ENCODE results near the gene SHC3. TPM values are rescaled to one million over a fixed set of nuclear protein-coding genes. Genes with fewer than 3 reads are reported as not detected.

Gene SHC3
- total RNA-seq, 1 experiment from 2014 or later: 1.8 TPM

DNA sequence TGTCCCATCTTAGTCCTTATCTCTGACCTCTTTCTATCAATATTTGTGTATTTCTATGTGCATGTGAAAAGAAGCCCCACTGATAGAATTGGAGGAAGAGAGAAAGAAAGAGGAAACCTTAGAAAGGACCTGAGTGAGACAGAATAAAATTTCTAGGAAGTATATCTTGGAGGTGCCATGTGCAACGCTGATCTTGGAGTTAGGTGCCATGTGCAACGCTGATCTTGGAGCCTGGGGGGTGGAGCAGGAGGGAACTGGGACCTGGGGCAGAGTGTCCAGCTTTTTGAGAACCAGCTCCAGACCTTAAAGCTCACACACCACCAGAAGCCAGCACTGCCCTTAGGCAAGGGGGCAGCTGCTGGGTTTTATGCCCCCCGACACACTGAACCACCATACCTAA is 89.4 kb downstream of the SHC3 start:
- Histone ChIP-seq H3K4ac (ENCODE audit: low read depth, low read length) (no peak overlapping the region), H3K4me2 (ENCODE audit: insufficient read depth, insufficient read length, low read length) (no peak overlapping the region), H3K4me1 (ENCODE audit: insufficient read depth, low read length) (no peaks in the 10 kb centered on the region), H3K56ac (ENCODE audit: insufficient read length, low read depth, low read length) (no peak overlapping the region), H2BK120ac (ENCODE audit: low read depth, low read length, poor library complexity, severe bottlenecking) (no peak overlapping the region), H3K23me2 (ENCODE audit: insufficient read length, low read depth, low read length, poor library complexity, severe bottlenecking) (no peaks in the 10 kb centered on the region), H2BK5ac (ENCODE audit: insufficient read length, low read length) (no peak overlapping the region), H3K79me2 (ENCODE audit: insufficient read depth, low read length) (no peaks in the 10 kb centered on the region), H4K8ac (replicated peaks; ENCODE audit: insufficient read length, low read depth, low read length) (no peak overlapping the region), H2AK5ac (ENCODE audit: insufficient read length, low read length) (no peak overlapping the region), H4K91ac (ENCODE audit: insufficient read length, low read depth, low read length) (no peak overlapping the region), H3K79me1 (ENCODE audit: insufficient read depth, low read depth, low read length, poor library complexity, severe bottlenecking) (no peaks in the 10 kb centered on the region), H4K5ac (ENCODE audit: insufficient read length, low read depth, low read length) (no peak overlapping the region), H2BK12ac (ENCODE audit: insufficient read length, low read depth, low read length) (no peak overlapping the region), H3K14ac (ENCODE audit: insufficient read depth, low read length) (no peak overlapping the region), H3T11ph (ENCODE audit: low read length) (no peak overlapping the region), H3K9ac (ENCODE audit: extremely low read depth, insufficient read length, low read length) (no peak overlapping the region), H3K27me3 (ENCODE audit: insufficient read depth, low read length) (no peaks in the 10 kb centered on the region), H3K18ac (ENCODE audit: insufficient read length, low read depth, low read length) (no peak overlapping the region), H3K27ac (ENCODE audit: insufficient read length, low read depth, low read length) (no peak overlapping the region), H3K23ac (ENCODE audit: insufficient read length, low read depth, low read length) (no peak overlapping the region), H2BK15ac (ENCODE audit: low read depth, low read length) (no peak overlapping the region), H3K9me3 (ENCODE audit: control insufficient read depth, low read depth, low read length) (no peaks in the 10 kb centered on the region), H2AFZ (ENCODE audit: low read length) (no peak overlapping the region), H2BK20ac (ENCODE audit: low read depth, low read length, poor library complexity, severe bottlenecking) (no peak overlapping the region), H4K20me1 (ENCODE audit: control insufficient read depth, insufficient read depth, insufficient read length) (no peaks in the 10 kb centered on the region)
- Mint-ChIP-seq H3K4me3 (no peak overlapping the region), H3K27me3 (ENCODE audit: low read depth) (no peaks in the 10 kb centered on the region), H3K36me3 (ENCODE audit: insufficient read depth in 1 of 3, low read depth in 3 of 3) (peaks cover 0 to 9% (median 0%) of the 10 kb centered on the region in 3 experiments; a peak in 2 of 7 replicates), H3K4me1 (peaks cover 3 to 4% of the 10 kb centered on the region in 2 experiments; a peak in 2 of 4 replicates), H3K27ac (no peak overlapping the region), H3K9me3 (no peaks in the 10 kb centered on the region)
- WGBS (ENCODE audit: extremely low coverage, insufficient read length, low lambda C conversion rate): no CpG with 5 or more reads among the region's 3 CpGs
- TF ChIP-seq, protein P1, sequence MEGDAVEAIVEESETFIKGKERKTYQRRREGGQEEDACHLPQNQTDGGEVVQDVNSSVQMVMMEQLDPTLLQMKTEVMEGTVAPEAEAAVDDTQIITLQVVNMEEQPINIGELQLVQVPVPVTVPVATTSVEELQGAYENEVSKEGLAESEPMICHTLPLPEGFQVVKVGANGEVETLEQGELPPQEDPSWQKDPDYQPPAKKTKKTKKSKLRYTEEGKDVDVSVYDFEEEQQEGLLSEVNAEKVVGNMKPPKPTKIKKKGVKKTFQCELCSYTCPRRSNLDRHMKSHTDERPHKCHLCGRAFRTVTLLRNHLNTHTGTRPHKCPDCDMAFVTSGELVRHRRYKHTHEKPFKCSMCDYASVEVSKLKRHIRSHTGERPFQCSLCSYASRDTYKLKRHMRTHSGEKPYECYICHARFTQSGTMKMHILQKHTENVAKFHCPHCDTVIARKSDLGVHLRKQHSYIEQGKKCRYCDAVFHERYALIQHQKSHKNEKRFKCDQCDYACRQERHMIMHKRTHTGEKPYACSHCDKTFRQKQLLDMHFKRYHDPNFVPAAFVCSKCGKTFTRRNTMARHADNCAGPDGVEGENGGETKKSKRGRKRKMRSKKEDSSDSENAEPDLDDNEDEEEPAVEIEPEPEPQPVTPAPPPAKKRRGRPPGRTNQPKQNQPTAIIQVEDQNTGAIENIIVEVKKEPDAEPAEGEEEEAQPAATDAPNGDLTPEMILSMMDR (conservative IDR thresholded peaks at IDR 0.05): no peak
- DNase-seq: no peak

Measured in H9 (cell line).